GM18505 (cell line): Measurements from ENCODE around the gene EFHC1.

Experiments used
- ATAC-seq: cut with Tn5 transposase; IDR thresholded peaks from one replicate; pipeline ENCODE4 v1.9.1; 2021; ENCODE audit not compliant: unreplicated experiment
- POLR2A ChIP-seq: IDR thresholded peaks from 4 replicates; pipeline ENCODE4 v1.6.1; 2011; ENCODE audit warnings: borderline replicate concordance; ENCODE audit not compliant: insufficient read depth, insufficient read length; ENCODE audit errors: extremely low read depth

The EFHC1 gene

GRCh38 chr6:52518279-52518945, 98.3 kb downstream of the EFHC1 start:
- no peak for TF ChIP-seq POLR2A
- no peak for ATAC-seq

DNA sequence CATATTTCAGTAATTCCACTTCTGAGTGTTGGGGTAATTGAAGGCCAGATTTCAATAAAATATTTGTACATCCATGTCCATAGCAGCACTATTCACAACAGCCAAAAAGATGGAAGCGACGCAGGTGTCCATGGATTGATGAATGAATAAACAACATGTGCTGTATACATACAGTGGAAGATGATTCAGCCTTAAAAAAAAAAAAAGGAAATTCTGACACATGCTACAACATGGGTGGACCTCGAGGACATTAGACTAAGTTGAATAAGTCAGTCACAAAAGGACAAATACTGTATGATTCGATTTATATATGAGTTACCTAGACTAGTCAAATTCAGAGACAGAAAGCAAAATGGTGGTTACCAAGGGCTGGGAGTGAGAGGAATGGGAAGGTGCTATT, 99.5 kb downstream of the EFHC1 start:
- TF ChIP-seq POLR2A = no peak
- no peak for ATAC-seq

GRCh38 chr6:52522151-52522626, 102.0 kb downstream of the EFHC1 start:
- no peak for TF ChIP-seq POLR2A
- no peak for ATAC-seq

- no peak for TF ChIP-seq POLR2A
- ATAC-seq = no peak
Observed at GRCh38 chr6:52522655-52523054, 102.5 kb downstream of the EFHC1 start.

- no peak for ATAC-seq
- no peak for TF ChIP-seq POLR2A
Observed at GRCh38 chr6:52523378-52524142, 103.4 kb downstream of the EFHC1 start.

DNA sequence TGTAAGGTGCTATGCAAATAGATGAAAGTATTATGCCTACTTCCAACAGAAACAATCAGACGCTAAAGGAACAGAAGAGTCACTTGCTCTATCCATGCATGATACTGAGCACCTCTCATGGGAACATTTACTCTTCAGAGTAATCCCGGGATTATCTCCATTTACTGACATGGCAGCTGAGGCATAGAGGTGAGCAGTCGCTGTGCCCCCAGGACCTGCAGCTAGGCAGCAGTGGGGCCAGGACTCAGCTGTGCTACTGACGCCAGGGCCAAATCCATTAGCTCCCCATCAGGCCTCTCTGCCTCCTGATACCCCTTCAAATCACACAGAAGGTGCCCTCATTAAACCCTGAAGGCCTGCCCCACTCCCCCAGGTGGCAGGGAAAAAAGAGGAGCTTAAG, 104.8 kb downstream of the EFHC1 start:
- TF ChIP-seq POLR2A = no peak
- ATAC-seq = no peak

GRCh38 chr6:52526634-52527033, 106.5 kb downstream of the EFHC1 start:
- TF ChIP-seq POLR2A = no peak
- ATAC-seq = no peak

DNA sequence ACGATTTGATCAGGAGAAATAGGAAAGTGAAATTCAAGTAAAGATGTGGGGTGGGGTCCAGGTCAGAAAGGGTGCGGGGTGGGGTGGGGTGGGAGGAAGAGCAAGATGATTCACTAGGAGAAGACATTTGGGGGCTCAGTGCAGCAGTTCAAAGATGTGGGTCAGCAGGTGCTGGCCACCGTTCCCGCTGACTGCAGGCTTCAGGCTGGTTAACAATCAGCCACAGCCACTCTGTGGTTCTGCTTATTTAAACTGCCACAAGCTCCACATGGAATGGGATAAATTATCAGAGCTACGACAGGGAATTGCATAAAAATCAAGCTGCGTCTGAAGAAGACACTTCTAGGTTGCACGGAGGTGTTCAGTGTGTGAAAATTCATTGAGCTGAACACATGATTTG, 107.3 kb downstream of the EFHC1 start:
- no peak for ATAC-seq
- no peak for TF ChIP-seq POLR2A

DNA sequence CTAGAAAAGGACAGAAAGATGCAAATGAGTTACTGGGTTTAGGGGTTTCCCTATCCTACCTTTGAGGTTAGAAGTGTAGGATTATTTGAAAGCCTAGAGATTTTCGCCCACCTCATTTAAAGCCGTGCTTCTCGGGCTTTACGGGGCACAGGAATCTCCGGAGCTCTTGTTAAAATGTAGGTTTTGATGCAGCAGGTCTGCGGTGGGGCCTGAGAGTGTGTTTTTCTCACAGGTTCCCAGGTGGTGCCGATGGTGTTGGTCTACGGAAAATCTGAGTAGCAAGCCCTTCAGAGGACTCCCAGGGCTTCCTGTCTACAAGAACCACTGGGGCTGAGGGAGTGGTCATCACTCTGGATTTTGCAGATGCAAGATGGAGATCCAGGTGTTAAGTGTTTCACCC, 109.2 kb downstream of the EFHC1 start:
- no peak for ATAC-seq
- no peak for TF ChIP-seq POLR2A

DNA sequence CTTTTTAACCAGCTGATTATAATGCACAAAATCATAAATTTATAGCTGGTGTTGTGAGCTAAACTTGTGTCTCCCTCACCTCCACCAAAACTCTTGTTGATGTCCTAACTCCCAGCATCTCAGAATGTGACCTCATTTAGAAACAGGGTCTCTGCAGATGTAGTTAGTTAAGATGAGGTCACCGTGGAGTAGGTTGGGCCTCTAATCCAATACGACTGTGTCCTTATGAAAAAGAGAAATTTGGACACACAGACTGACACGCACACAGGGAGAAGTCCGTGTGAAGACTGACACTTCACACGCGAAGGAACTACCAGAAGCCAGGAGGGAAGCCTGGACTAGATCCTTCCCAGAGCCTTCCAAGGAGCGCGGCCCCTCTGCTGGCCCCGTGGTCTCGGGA, 110.2 kb downstream of the EFHC1 start:
- no peak for TF ChIP-seq POLR2A
- ATAC-seq = no peak

DNA sequence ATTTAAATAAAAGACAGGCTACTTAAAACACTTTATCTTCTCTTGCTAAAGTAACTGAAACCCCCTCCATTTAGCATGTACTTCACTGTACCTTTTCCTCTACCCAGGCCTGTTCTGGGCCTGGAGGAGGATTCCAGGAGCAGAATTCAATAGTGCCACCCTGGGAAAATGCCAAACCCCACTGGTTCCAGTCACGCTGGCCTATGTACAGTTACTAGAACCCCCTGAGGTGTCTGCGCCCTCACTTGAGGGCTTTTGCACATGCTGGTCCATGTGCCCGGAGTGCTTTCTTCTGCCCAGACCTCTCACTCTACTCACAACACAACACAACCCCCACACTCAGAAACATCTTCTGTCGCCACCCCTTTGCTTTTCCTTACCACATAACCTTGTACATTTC, 111.3 kb downstream of the EFHC1 start:
- TF ChIP-seq POLR2A = no peak
- no peak for ATAC-seq

DNA sequence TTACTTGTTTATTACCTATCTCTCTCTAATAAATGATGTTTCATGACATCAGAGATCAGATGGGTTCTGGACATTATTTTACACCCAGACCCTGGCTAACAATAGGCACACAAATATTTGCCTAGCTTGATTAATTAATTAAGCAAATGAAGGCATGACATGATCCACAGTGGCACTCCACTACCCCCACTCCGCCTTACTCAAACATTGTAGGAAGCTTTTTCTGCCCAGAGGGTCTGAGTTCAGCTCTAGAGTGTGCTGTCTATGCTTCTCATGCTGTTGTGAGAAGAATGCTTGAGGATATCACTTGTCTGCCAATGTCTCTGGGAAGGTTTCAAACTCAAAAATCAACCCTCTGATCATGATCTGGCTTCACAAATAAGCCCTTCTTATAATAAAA, 111.7 kb downstream of the EFHC1 start:
- TF ChIP-seq POLR2A = no peak
- ATAC-seq = no peak

- TF ChIP-seq POLR2A = no peak
- ATAC-seq = no peak
Observed at GRCh38 chr6:52532457-52532856, 112.3 kb downstream of the EFHC1 start.

- no peak for ATAC-seq
- no peak for TF ChIP-seq POLR2A
Observed at GRCh38 chr6:52533491-52533890, 113.3 kb downstream of the EFHC1 start.
